ENCODE results near the gene LDAH. TPM values are rescaled to one million over a fixed set of nuclear protein-coding genes. Genes with fewer than 3 reads are reported as not detected.
"Not testable (repeated sequence)": the region's sequence is repeated elsewhere in the genome, so short reads cannot be mapped to it uniquely, and the experiment has no call there.

The LDAH gene
- total RNA-seq, 1 donor from 2014 or later = 24.7 TPM

GRCh38 chr2:20723543-20723942 is 99.4 kb downstream of the LDAH start:
- intact Hi-C loops (cut with micrococcal nuclease) = loop anchor here (1.0 kb wide), 1 partner anchor 240 kb away; no protein-coding TSS in a partner anchor

GRCh38 chr2:20722592-20723240 is 100.2 kb downstream of the LDAH start:
- intact Hi-C loops (cut with micrococcal nuclease) = loop anchor here (1.0 kb wide), 1 partner anchor 241 kb away; no protein-coding TSS in a partner anchor

- intact Hi-C loops (cut with micrococcal nuclease) = no loop called here
Measured at GRCh38 chr2:20717641-20718040, 105.3 kb downstream of the LDAH start.

GRCh38 chr2:20716164-20716563 is 106.7 kb downstream of the LDAH start:
- intact Hi-C loops (cut with micrococcal nuclease) = not testable (repeated sequence)

GRCh38 chr2:20714412-20714811 is 108.5 kb downstream of the LDAH start:
- intact Hi-C loops (cut with micrococcal nuclease) = not testable (repeated sequence)

GRCh38 chr2:20713585-20713984 is 109.3 kb downstream of the LDAH start:
- intact Hi-C loops (cut with micrococcal nuclease) = not testable (repeated sequence)

- intact Hi-C loops (cut with micrococcal nuclease) = not testable (repeated sequence)
Measured at GRCh38 chr2:20711641-20712040, 111.3 kb downstream of the LDAH start.

GRCh38 chr2:20707601-20708000 is 115.3 kb downstream of the LDAH start:
- intact Hi-C loops (cut with micrococcal nuclease) = no loop called here

GRCh38 chr2:20706786-20707185 is 116.1 kb downstream of the LDAH start:
- intact Hi-C loops (cut with micrococcal nuclease) = no loop called here

- intact Hi-C loops (cut with micrococcal nuclease) = no loop called here
Measured at GRCh38 chr2:20706217-20706616, 116.7 kb downstream of the LDAH start.

GRCh38 chr2:20704886-20705285 is 118.0 kb downstream of the LDAH start:
- intact Hi-C loops (cut with micrococcal nuclease) = no loop called here

- intact Hi-C loops (cut with micrococcal nuclease) = no loop called here
Measured at GRCh38 chr2:20702563-20702962, 120.3 kb downstream of the LDAH start.

- intact Hi-C loops (cut with micrococcal nuclease) = no loop called here
Measured at GRCh38 chr2:20698916-20699613, 123.8 kb downstream of the LDAH start.

GRCh38 chr2:20697322-20697934 is 125.5 kb downstream of the LDAH start:
- intact Hi-C loops (cut with micrococcal nuclease) = no loop called here

GRCh38 chr2:20696366-20696765 is 126.5 kb downstream of the LDAH start:
- intact Hi-C loops (cut with micrococcal nuclease) = no loop called here

- intact Hi-C loops (cut with micrococcal nuclease) = no loop called here
Measured at GRCh38 chr2:20693317-20693716, 129.6 kb downstream of the LDAH start.

- intact Hi-C loops (cut with micrococcal nuclease) = no loop called here
Measured at GRCh38 chr2:20692081-20692480, 130.8 kb downstream of the LDAH start.

- intact Hi-C loops (cut with micrococcal nuclease) = no loop called here
Measured at GRCh38 chr2:20691076-20691734, 131.7 kb downstream of the LDAH start.

GRCh38 chr2:20689428-20690264 is 133.3 kb downstream of the LDAH start:
- intact Hi-C loops (cut with micrococcal nuclease) = no loop called here

GRCh38 chr2:20687260-20687832 is 135.6 kb downstream of the LDAH start:
- intact Hi-C loops (cut with micrococcal nuclease) = no loop called here
